Activated CD4-positive, CD25-positive, alpha-beta regulatory T cell treated with anti-CD3 and anti-CD28 coated beads, Interleukin-2, amount 50 U/mL, for 24 hours (primary cell): ENCODE data around the gene CELF2.

Source experiments
- ATAC-seq, 2 donors: fragments of 150-1000 bp; cut with Tn5 transposase; one replicate each; pipeline ENCODE4 v1.10.0; 2021; ENCODE audit warnings: mild to moderate bottlenecking in 1 of 2, moderate library complexity in 1 of 2

CELF2 gene

GRCh38 chr10:11023009-11023953 is 5.6 kb downstream of the CELF2 start:
- peak in 1 of 2 donors; percentile 43 for ATAC-seq

- ATAC-seq = no peak
These were observed 6.9 kb downstream of the CELF2 start for GRCh38 chr10:11024596-11024995.

GRCh38 chr10:11025978-11026377 is 8.3 kb downstream of the CELF2 start:
- ATAC-seq = no peak

- ATAC-seq = no peak
These were observed 9.1 kb downstream of the CELF2 start for GRCh38 chr10:11026773-11027172.

- no peak for ATAC-seq
These were observed 17.1 kb downstream of the CELF2 start for GRCh38 chr10:11034762-11035161.

GRCh38 chr10:11035301-11035991 is 17.8 kb downstream of the CELF2 start:
- no peak for ATAC-seq

GRCh38 chr10:11036424-11037011 is 18.8 kb downstream of the CELF2 start:
- no peak for ATAC-seq

- ATAC-seq = no peak
These were observed 20.3 kb downstream of the CELF2 start for GRCh38 chr10:11037991-11038390.

GRCh38 chr10:11042357-11042756 is 24.7 kb downstream of the CELF2 start:
- no peak for ATAC-seq

- ATAC-seq = no peak
These were observed 25.4 kb downstream of the CELF2 start for GRCh38 chr10:11043039-11043438.

- no peak for ATAC-seq
These were observed 25.9 kb downstream of the CELF2 start for GRCh38 chr10:11043446-11044127.

- ATAC-seq = no peak
These were observed 27.8 kb downstream of the CELF2 start for GRCh38 chr10:11045487-11045886.

- no peak for ATAC-seq
These were observed 28.5 kb downstream of the CELF2 start for GRCh38 chr10:11045995-11046775.

GRCh38 chr10:11046776-11047160 is 29.1 kb downstream of the CELF2 start:
- no peak for ATAC-seq

- ATAC-seq = no peak
These were observed 31.1 kb downstream of the CELF2 start for GRCh38 chr10:11048707-11049278.

GRCh38 chr10:11049806-11050205 is 32.1 kb downstream of the CELF2 start:
- no peak for ATAC-seq

- no peak for ATAC-seq
These were observed 32.9 kb downstream of the CELF2 start for GRCh38 chr10:11050301-11051287.

- no peak for ATAC-seq
These were observed 39.3 kb downstream of the CELF2 start for GRCh38 chr10:11057018-11057417.

GRCh38 chr10:11057448-11057847 is 39.8 kb downstream of the CELF2 start:
- ATAC-seq = no peak

GRCh38 chr10:11057994-11058393 is 40.3 kb downstream of the CELF2 start:
- ATAC-seq = no peak

GRCh38 chr10:11058965-11059364 is 41.3 kb downstream of the CELF2 start:
- no peak for ATAC-seq
